ENCODE results near the gene SLC35F1. TPM values are rescaled to one million over a fixed set of nuclear protein-coding genes. Genes with fewer than 3 reads are reported as not detected.
A peak's percentile ranks its signal among the peaks of the same experiment; 100 is the strongest.

Gene SLC35F1
- total RNA-seq, 1 donor from 2014 or later: not detected

DNA sequence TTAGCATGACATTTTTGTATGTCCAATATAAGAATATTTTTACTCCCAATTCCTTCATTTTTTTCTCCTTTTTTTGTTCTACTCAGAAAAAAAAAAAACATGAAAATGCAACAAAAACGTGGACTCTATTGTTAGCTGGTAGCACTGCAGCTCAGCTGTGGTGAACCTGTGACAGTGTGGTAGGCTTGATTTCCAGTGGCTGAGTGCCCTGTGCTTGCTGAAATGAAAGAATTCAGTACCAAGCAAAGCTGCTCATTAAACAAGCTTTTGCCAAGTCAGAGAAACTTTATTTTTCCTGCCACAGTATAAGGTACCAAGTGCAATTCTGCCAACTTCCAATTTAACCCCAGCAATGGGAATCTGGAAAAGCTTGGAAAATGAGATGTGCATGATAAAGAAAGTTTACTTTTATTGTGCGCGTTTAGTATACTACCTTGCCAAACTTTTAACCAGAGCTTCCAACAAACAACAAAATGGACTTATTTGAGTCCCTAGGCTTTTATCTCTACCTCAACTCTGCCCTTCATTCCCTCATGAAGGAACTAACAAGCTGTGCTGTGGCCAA, 215.2 kb downstream of the SLC35F1 start:
- no peak overlapping the region for H3K4me3 Mint-ChIP-seq (ENCODE audit: unreplicated experiment)
- peaks cover 8% of the 10 kb centered on the region for H3K27me3 Mint-ChIP-seq (ENCODE audit: unreplicated experiment)
- no peak for DNase-seq (ENCODE audit: extremely low spot score, unreplicated experiment)
- H3K27ac Mint-ChIP-seq (ENCODE audit: unreplicated experiment): no peak overlapping the region
- H3K9me3 Mint-ChIP-seq (ENCODE audit: unreplicated experiment): no peaks in the 10 kb centered on the region
- TF ChIP-seq, protein P1, sequence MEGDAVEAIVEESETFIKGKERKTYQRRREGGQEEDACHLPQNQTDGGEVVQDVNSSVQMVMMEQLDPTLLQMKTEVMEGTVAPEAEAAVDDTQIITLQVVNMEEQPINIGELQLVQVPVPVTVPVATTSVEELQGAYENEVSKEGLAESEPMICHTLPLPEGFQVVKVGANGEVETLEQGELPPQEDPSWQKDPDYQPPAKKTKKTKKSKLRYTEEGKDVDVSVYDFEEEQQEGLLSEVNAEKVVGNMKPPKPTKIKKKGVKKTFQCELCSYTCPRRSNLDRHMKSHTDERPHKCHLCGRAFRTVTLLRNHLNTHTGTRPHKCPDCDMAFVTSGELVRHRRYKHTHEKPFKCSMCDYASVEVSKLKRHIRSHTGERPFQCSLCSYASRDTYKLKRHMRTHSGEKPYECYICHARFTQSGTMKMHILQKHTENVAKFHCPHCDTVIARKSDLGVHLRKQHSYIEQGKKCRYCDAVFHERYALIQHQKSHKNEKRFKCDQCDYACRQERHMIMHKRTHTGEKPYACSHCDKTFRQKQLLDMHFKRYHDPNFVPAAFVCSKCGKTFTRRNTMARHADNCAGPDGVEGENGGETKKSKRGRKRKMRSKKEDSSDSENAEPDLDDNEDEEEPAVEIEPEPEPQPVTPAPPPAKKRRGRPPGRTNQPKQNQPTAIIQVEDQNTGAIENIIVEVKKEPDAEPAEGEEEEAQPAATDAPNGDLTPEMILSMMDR (IDR thresholded peaks at IDR 0.05): no peak
- peaks cover 15% of the 10 kb centered on the region for H3K4me1 Mint-ChIP-seq (ENCODE audit: unreplicated experiment)
- H3K36me3 Mint-ChIP-seq (ENCODE audit: unreplicated experiment): no peaks in the 10 kb centered on the region

- H3K4me1 Mint-ChIP-seq (ENCODE audit: unreplicated experiment): peaks cover 15% of the 10 kb centered on the region
- peaks cover 6% of the 10 kb centered on the region for H3K27me3 Mint-ChIP-seq (ENCODE audit: unreplicated experiment)
Measured at GRCh38 chr6:118122801-118123200, 215.7 kb downstream of the SLC35F1 start.

GRCh38 chr6:118123503-118124037, 216.5 kb downstream of the SLC35F1 start:
- Mint-ChIP-seq H3K27me3 (ENCODE audit: unreplicated experiment) (peaks cover 1% of the 10 kb centered on the region), H3K4me3 (ENCODE audit: unreplicated experiment) (no peak overlapping the region), H3K4me1 (ENCODE audit: unreplicated experiment) (peaks cover 15% of the 10 kb centered on the region)

More at GRCh38 chr6:118122801-118123200, 215.7 kb downstream of the SLC35F1 start:
- DNase-seq (ENCODE audit: extremely low spot score, unreplicated experiment): no peak
- H3K27ac Mint-ChIP-seq (ENCODE audit: unreplicated experiment): no peak overlapping the region
- no peaks in the 10 kb centered on the region for H3K36me3 Mint-ChIP-seq (ENCODE audit: unreplicated experiment)
- H3K9me3 Mint-ChIP-seq (ENCODE audit: unreplicated experiment): no peaks in the 10 kb centered on the region
- TF ChIP-seq, protein P1 (IDR thresholded peaks at IDR 0.05): no peak
- H3K4me3 Mint-ChIP-seq (ENCODE audit: unreplicated experiment): no peak overlapping the region

GRCh38 chr6:118124851-118125250, 217.8 kb downstream of the SLC35F1 start:
- no peak for DNase-seq (ENCODE audit: extremely low spot score, unreplicated experiment)
- TF ChIP-seq, protein P1 (IDR thresholded peaks at IDR 0.05): no peak
- H3K27ac Mint-ChIP-seq (ENCODE audit: unreplicated experiment): peak overlapping the region; percentile 40
- H3K9me3 Mint-ChIP-seq (ENCODE audit: unreplicated experiment): no peaks in the 10 kb centered on the region
- no peaks in the 10 kb centered on the region for H3K36me3 Mint-ChIP-seq (ENCODE audit: unreplicated experiment)
- H3K4me3 Mint-ChIP-seq (ENCODE audit: unreplicated experiment): no peak overlapping the region
- H3K27me3 Mint-ChIP-seq (ENCODE audit: unreplicated experiment): peaks cover 2% of the 10 kb centered on the region
- H3K4me1 Mint-ChIP-seq (ENCODE audit: unreplicated experiment): peaks cover 15% of the 10 kb centered on the region

More at GRCh38 chr6:118123503-118124037, 216.5 kb downstream of the SLC35F1 start:
- no peak for DNase-seq (ENCODE audit: extremely low spot score, unreplicated experiment)
- no peaks in the 10 kb centered on the region for H3K9me3 Mint-ChIP-seq (ENCODE audit: unreplicated experiment)
- TF ChIP-seq, protein P1 (IDR thresholded peaks at IDR 0.05): no peak
- no peaks in the 10 kb centered on the region for H3K36me3 Mint-ChIP-seq (ENCODE audit: unreplicated experiment)
- H3K27ac Mint-ChIP-seq (ENCODE audit: unreplicated experiment): no peak overlapping the region

DNA sequence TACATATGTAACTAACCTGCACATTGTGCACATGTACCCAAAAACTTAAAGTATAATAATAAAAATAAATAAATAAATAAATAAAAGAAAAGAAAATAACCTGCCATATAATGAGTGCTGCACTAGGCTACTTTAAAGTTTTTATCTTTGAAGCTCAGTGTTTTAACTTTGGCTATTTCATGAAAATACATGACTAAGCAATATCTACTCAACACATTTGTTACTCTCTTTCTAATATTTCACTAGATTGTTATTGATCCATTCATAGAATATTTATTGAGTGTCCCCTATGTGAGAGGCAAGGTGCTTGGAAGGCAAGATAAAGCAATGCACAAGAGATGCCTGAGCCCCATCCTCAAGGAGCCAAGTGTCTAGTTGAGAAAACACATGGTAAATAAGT, 221.7 kb downstream of the SLC35F1 start:
- no peak overlapping the region for H3K4me3 Mint-ChIP-seq (ENCODE audit: unreplicated experiment)
- peaks cover 15% of the 10 kb centered on the region for H3K4me1 Mint-ChIP-seq (ENCODE audit: unreplicated experiment)
- no peaks in the 10 kb centered on the region for H3K36me3 Mint-ChIP-seq (ENCODE audit: unreplicated experiment)
- H3K27ac Mint-ChIP-seq (ENCODE audit: unreplicated experiment): no peak overlapping the region
- DNase-seq (ENCODE audit: extremely low spot score, unreplicated experiment): no peak
- peaks cover 2% of the 10 kb centered on the region for H3K27me3 Mint-ChIP-seq (ENCODE audit: unreplicated experiment)
- H3K9me3 Mint-ChIP-seq (ENCODE audit: unreplicated experiment): no peaks in the 10 kb centered on the region
- TF ChIP-seq, protein P1 (IDR thresholded peaks at IDR 0.05): no peak
